Nephron (organoid): ENCODE data around the gene ASTN2.

Experiments used
- H3K27ac Mint-ChIP-seq, 3 experiments: 2 replicates each; pipeline ENCODE4 v1.8.0; 2020; ENCODE audit warnings: mixed read lengths in 3 of 3, mild to moderate bottlenecking in 2 of 3, moderate library complexity in 1 of 3
- H3K27me3 Mint-ChIP-seq: 2 replicates; pipeline ENCODE4 v1.8.0; 2021; ENCODE audit warnings: low read depth, mild to moderate bottlenecking, moderate library complexity, mixed read lengths
- H3K36me3 Mint-ChIP-seq: 2 replicates; pipeline ENCODE4 v1.8.0; 2020; ENCODE audit warnings: low read depth, mixed read lengths
- H3K4me1 Mint-ChIP-seq: 2 replicates; pipeline ENCODE4 v1.8.0; 2020; ENCODE audit warnings: mixed read lengths
- H3K4me3 Mint-ChIP-seq, 3 experiments: 2 replicates each; pipeline ENCODE4 v1.8.0; 2020; ENCODE audit warnings: mild to moderate bottlenecking in 3 of 3, mixed read lengths in 3 of 3, moderate library complexity in 2 of 3
- H3K9me3 Mint-ChIP-seq: 2 replicates; pipeline ENCODE4 v1.8.0; 2020; ENCODE audit warnings: mixed read lengths
- TF ChIP-seq, protein P1 (sequence below), 3 experiments: fragments of 200-600 bp; sonication (generic); IDR thresholded peaks; one replicate each; pipeline ENCODE4 v1.5.0; 2021; ENCODE audit warnings: antibody characterized with exemption in 3 of 3; ENCODE audit not compliant: unreplicated experiment in 3 of 3

Gene ASTN2, protein sequence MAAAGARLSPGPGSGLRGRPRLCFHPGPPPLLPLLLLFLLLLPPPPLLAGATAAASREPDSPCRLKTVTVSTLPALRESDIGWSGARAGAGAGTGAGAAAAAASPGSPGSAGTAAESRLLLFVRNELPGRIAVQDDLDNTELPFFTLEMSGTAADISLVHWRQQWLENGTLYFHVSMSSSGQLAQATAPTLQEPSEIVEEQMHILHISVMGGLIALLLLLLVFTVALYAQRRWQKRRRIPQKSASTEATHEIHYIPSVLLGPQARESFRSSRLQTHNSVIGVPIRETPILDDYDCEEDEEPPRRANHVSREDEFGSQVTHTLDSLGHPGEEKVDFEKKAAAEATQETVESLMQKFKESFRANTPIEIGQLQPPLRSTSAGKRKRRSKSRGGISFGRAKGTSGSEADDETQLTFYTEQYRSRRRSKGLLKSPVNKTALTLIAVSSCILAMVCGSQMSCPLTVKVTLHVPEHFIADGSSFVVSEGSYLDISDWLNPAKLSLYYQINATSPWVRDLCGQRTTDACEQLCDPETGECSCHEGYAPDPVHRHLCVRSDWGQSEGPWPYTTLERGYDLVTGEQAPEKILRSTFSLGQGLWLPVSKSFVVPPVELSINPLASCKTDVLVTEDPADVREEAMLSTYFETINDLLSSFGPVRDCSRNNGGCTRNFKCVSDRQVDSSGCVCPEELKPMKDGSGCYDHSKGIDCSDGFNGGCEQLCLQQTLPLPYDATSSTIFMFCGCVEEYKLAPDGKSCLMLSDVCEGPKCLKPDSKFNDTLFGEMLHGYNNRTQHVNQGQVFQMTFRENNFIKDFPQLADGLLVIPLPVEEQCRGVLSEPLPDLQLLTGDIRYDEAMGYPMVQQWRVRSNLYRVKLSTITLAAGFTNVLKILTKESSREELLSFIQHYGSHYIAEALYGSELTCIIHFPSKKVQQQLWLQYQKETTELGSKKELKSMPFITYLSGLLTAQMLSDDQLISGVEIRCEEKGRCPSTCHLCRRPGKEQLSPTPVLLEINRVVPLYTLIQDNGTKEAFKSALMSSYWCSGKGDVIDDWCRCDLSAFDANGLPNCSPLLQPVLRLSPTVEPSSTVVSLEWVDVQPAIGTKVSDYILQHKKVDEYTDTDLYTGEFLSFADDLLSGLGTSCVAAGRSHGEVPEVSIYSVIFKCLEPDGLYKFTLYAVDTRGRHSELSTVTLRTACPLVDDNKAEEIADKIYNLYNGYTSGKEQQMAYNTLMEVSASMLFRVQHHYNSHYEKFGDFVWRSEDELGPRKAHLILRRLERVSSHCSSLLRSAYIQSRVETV (N-terminal part only)

DNA sequence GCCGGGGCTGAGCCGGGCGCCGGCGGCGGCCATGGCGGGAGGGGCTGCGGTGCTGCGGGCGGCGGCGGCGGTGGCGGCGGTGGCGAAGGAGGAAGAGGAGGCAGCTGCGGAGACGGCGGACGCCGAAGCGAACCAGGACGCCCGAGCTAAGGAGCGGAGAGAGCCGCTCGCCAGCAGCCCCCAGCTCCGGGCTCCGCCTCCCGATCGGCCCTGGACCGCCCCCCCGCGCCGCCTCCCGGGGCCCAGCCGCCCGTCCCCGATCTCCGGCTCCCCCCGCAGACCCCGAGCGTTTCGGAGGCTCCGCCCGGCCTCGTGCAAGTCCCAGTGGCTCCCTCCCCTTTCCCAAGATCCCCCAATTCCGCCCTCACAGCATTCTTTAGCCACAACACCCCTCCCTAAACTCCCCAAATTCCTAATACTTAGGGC lies at the start of gene ASTN2:
Gene ASTN2, minus strand, starts transcription at position 152 of the 426 bp plus-strand sequence. Its CDS starts 119 bp downstream, at position 33.
- no peaks in the 10 kb centered on the region for H3K36me3 Mint-ChIP-seq
- peak within 1 kb of the TSS; percentile 80 to 86 (median 81) for H3K4me3 Mint-ChIP-seq
- H3K27me3 Mint-ChIP-seq: peaks cover 45% of the 10 kb centered on the region

DNA sequence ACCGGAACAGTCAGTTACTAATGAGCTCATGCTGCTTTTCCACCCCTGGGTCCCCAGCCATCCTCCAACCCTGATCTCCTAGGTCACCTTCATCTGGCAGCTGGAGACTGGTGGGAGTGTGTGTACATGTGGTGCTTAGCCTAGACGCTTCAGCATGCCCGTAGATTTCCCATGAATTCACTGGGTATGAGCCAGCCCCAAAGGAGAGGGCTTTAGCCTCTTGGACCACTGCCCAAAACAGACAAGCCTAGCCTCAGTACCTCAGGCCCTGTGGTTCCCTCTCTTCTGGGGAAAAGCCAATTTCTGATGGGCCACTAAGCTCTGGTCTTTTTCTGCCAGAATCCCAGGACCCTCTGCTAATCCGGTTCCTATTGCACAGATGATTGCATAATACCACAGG lies 48.0 kb upstream of the ASTN2 start:
- H3K9me3 Mint-ChIP-seq: no peaks in the 10 kb centered on the region
- no peak overlapping the region for H3K4me3 Mint-ChIP-seq
- no peak overlapping the region for H3K27ac Mint-ChIP-seq
- TF ChIP-seq, protein P1, sequence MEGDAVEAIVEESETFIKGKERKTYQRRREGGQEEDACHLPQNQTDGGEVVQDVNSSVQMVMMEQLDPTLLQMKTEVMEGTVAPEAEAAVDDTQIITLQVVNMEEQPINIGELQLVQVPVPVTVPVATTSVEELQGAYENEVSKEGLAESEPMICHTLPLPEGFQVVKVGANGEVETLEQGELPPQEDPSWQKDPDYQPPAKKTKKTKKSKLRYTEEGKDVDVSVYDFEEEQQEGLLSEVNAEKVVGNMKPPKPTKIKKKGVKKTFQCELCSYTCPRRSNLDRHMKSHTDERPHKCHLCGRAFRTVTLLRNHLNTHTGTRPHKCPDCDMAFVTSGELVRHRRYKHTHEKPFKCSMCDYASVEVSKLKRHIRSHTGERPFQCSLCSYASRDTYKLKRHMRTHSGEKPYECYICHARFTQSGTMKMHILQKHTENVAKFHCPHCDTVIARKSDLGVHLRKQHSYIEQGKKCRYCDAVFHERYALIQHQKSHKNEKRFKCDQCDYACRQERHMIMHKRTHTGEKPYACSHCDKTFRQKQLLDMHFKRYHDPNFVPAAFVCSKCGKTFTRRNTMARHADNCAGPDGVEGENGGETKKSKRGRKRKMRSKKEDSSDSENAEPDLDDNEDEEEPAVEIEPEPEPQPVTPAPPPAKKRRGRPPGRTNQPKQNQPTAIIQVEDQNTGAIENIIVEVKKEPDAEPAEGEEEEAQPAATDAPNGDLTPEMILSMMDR (IDR thresholded peaks at IDR 0.05; ENCODE audit: unreplicated experiment in 3 of 3): no peak
- no peaks in the 10 kb centered on the region for H3K36me3 Mint-ChIP-seq
- H3K27me3 Mint-ChIP-seq: peaks cover 21% of the 10 kb centered on the region
- H3K4me1 Mint-ChIP-seq: peaks cover 7% of the 10 kb centered on the region

More for the DNA sequence above, at the start of gene ASTN2:
- peaks cover 8% of the 10 kb centered on the region for H3K4me1 Mint-ChIP-seq
- no peak within 1 kb of the TSS for H3K27ac Mint-ChIP-seq
- H3K9me3 Mint-ChIP-seq: no peaks in the 10 kb centered on the region
- TF ChIP-seq, protein P1 (IDR thresholded peaks at IDR 0.05; ENCODE audit: unreplicated experiment in 3 of 3): no peak

DNA sequence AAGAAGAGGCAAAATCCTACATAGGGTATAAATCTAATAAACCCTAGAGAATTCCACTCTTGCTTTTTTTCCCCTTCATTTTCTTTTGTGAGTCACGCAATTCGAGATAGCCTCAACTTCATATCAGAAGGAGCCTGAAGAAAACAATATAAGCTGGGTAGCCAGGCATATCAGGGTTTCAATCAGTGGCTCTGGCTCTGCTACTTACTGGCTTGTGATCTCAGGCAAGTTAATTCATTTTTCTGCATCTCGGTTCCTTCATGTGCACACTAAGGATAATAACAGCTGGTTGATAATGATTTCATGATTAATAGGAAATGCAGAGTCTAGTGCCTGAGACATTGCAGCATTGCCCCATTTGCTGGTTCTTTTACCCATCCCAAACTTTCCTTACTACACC lies 46.5 kb upstream of the ASTN2 start:
- no peak overlapping the region for H3K4me3 Mint-ChIP-seq

DNA sequence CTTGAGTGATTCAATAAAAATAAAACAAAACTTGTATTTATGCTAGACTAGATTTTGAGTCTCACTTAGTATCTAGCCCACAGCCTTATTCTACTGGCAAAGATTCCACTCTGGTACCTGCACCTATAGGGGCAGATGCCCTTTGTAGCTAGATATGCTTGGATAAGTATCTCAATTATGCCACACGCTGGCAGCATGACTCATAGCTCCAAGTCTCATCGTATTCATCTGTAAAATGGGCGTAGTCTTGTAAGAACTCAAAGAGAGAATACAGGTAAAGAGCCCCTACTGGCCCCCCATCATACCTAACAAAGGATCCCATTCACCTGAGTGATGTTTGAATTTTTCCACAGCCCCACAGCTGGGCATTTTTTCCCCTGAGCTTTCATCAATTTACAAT lies 45.9 kb upstream of the ASTN2 start:
- H3K4me1 Mint-ChIP-seq: peaks cover 7% of the 10 kb centered on the region
- H3K9me3 Mint-ChIP-seq: no peaks in the 10 kb centered on the region
- no peaks in the 10 kb centered on the region for H3K36me3 Mint-ChIP-seq
- no peak overlapping the region for H3K27ac Mint-ChIP-seq
- H3K4me3 Mint-ChIP-seq: no peak overlapping the region
- H3K27me3 Mint-ChIP-seq: peaks cover 13% of the 10 kb centered on the region
- TF ChIP-seq, protein P1 (IDR thresholded peaks at IDR 0.05; ENCODE audit: unreplicated experiment in 3 of 3): no peak

More for the DNA sequence above, 46.5 kb upstream of the ASTN2 start:
- Mint-ChIP-seq H3K36me3 (no peaks in the 10 kb centered on the region), H3K4me1 (peaks cover 7% of the 10 kb centered on the region), H3K27ac (no peak overlapping the region), H3K27me3 (peaks cover 16% of the 10 kb centered on the region), H3K9me3 (no peaks in the 10 kb centered on the region)
- TF ChIP-seq, protein P1 (IDR thresholded peaks at IDR 0.05; ENCODE audit: unreplicated experiment in 3 of 3): no peak

DNA sequence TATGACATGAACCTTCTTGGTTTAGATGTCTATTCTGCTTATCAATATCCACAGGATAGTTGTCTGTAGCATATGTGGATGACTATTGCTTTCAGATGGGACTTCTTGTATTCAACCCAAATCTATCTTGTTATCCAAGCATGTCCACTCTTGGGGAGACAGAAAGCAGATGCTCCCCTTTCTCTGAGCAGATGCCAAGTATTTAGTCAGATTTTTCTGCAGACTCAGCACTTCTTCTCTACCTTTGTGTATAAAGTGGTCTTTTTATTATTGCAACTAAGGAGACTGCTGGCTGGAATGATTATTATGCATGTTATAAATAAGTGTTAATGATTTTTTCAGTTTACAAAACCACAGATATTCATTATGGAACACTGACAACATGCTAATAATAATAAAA lies 45.1 kb upstream of the ASTN2 start:
- Mint-ChIP-seq H3K36me3 (no peaks in the 10 kb centered on the region), H3K4me3 (no peak overlapping the region), H3K9me3 (no peaks in the 10 kb centered on the region), H3K4me1 (peaks cover 7% of the 10 kb centered on the region), H3K27me3 (peaks cover 14% of the 10 kb centered on the region), H3K27ac (no peak overlapping the region)
- TF ChIP-seq, protein P1 (IDR thresholded peaks at IDR 0.05; ENCODE audit: unreplicated experiment in 3 of 3): no peak
